ENCODE results near the gene RHOT2. TPM values are rescaled to one million over a fixed set of nuclear protein-coding genes. Genes with fewer than 3 reads are reported as not detected.

Gene RHOT2
- total and polyA plus RNA-seq, 9 donors: 11.6 to 100 (median 80.6) TPM

DNA sequence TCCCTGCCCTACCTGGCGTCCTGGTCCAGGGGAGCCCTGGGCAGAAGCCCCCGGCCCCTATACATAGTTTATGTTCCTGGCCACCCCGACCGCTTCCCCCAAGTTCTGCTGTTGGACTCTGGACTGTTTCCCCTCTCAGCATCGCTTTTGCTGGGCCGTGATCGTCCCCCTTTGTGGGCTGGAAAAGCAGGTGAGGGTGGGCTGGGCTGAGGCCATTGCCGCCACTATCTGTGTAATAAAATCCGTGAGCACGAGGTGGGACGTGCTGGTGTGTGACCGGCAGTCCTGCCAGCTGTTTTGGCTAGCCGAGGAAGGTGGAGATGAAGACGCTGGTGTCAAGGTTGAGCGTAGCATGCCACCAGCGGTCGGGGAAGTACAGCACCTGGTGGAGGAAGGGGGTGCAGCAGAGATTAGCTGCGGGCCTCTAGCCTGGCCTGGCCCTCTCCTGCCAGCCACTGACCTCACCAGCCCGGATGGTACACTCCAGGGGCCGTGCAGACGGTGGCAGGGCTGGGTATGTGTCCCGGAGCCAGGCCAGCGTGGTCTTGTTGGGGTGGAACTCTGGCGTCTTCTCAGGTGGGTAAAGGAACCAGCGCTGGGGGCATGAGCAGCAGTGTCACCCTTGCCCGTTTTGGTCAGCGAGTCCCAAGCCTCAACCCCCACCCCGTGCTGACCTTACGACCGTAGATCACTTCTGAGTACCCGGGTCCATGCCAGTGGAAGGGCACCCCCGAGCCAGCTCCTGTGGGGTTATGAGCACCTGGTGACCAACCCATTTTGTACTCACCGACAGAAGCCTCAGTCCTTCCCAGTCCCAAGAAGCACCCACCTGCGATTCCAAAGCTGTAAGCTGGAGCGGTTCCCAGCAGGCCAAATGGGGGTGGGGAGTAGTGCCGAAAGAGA is 14.8 kb downstream of the RHOT2 start:
- H3K4me3 ChIP-seq: no peak overlapping the region
- no peak for TF ChIP-seq EP300 (IDR thresholded peaks at IDR 0.05)
- peak in 1 of 3 donors; percentile 7 for TF ChIP-seq CTCF (IDR thresholded peaks at IDR 0.05)
- 61 to 70% (median 62%) methylated on average over 36 of the region's 36 CpGs for WGBS, 3 donors
- no peak overlapping the region for H3K27ac ChIP-seq
- intact Hi-C loops (cut with DNase I): no loop called here
- H3K36me3 ChIP-seq: no peaks in the 10 kb centered on the region
- peak in 3 of 5 donors; percentile 29 to 51 (median 44) for DNase-seq
- H3K4me1 ChIP-seq (ENCODE audit: insufficient read depth): peaks cover 27% of the 10 kb centered on the region
- H3K9me3 ChIP-seq: no peaks in the 10 kb centered on the region
- H3K27me3 ChIP-seq: no peaks in the 10 kb centered on the region

DNA sequence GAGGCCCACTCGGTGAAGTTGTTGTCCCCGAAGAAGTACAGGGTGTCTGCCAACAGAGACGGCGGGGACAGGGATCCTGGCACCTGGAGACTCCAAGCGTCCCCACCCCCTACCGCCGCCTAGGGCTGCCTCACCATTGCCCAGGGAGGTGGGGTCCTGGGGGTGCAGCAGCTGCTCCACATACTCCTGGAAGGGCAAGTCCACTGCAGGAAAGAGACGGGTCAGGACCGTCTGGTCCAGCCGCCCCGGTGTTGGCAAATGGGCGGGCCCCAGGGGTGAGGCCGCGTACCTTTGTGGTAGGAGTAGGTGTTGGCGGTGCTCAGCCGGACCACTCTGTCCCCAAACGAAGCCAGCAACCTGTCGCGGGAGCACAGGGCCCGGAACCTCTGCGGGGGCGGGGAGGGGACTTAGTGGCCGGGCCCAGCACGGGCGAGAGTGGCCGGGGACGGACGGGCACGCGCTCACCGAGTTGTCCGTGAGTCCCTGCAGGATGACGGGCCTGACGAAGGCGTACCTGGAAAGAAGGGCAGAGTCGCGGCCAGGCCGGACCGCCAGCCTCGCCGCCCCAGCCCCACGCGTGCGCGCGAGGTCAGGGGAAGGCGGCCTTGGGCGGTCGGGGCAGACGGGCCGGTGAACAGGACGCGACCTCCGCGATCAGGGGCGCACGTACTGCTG is 15.6 kb downstream of the RHOT2 start:
- TF ChIP-seq CTCF (IDR thresholded peaks at IDR 0.05): no peak
- TF ChIP-seq POLR2A (IDR thresholded peaks at IDR 0.05): no peak
- no peak for TF ChIP-seq EP300 (IDR thresholded peaks at IDR 0.05)
- WGBS, 3 donors: 10 to 18% (median 11%) methylated on average over 27 to 57 of the region's 57 CpGs
- no peaks in the 10 kb centered on the region for H3K27me3 ChIP-seq
- H3K9me3 ChIP-seq: no peaks in the 10 kb centered on the region
- H3K27ac ChIP-seq: peak overlapping the region in 1 of 2 donors; percentile 36
- H3K4me3 ChIP-seq: peak overlapping the region; percentile 59
- intact Hi-C loops (cut with DNase I): no loop called here
- peak in 4 of 5 donors; percentile 28 to 57 (median 54) for DNase-seq
- peaks cover 28% of the 10 kb centered on the region for H3K4me1 ChIP-seq (ENCODE audit: insufficient read depth)
- no peaks in the 10 kb centered on the region for H3K36me3 ChIP-seq

DNA sequence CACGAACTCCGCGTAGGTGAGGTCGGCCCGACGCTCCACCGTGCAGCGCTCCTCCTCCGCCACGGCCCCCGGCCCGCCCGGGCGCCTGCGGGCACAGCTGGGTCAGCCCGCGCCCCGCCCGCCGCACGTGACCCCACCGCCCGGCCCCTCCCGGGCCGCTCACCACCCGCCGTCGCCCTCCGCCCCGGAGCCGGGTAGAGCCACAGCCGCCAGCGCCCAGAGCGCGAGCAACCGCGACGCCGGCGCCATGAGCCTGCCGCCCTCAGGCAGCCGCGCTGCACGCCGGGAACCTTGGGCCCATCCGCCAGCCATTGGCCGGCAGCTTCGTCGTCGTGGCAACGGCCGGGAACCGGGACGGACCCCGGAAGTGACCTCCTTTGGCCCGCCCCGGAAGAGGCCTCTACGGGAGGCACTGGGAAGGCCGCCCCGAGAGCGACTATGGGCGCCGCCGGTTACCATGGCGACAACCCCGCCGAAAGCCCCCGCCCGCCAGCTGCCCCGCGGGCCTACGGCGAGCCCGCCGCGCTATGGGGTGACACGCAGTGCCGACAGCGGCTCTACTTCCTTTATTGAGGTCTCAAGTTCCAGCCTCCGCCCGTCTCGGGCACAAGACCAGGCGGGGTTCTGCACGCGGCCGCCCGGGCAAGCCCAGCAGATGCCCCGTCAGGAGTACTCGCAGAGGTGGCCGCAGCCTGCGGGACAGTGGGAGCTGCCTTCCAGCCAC is 16.3 kb downstream of the RHOT2 start, which contains the start of gene JMJD8:
JMJD8 (minus strand) TSS at position 264 of the 724 bp plus-strand sequence; CDS start at position 249, 15 bp downstream.
- Histone ChIP-seq H3K36me3 (no peaks in the 10 kb centered on the region), H3K4me3 (peak within 1 kb of the TSS; percentile 59), H3K27me3 (no peaks in the 10 kb centered on the region), H3K27ac (peak within 1 kb of the TSS in 1 of 2 donors; percentile 36), H3K4me1 (ENCODE audit: insufficient read depth) (peaks cover 30% of the 10 kb centered on the region), H3K9me3 (no peaks in the 10 kb centered on the region)
- DNase-seq: peak; percentile 97 to 99 (median 98)
- intact Hi-C loops (cut with DNase I): no loop called here
- WGBS, 3 donors: 1 to 7% (median 1%) methylated on average over 23 to 91 of the region's 91 CpGs
- TF ChIP-seq CTCF (IDR thresholded peaks at IDR 0.05): peak in 1 of 3 donors; percentile 13
- TF ChIP-seq EP300 (IDR thresholded peaks at IDR 0.05): no peak
